GM18499 (cell line): Measurements from ENCODE around the gene ZG16.

ENCODE experiments used
- ATAC-seq: cut with Tn5 transposase; IDR thresholded peaks from one replicate; pipeline ENCODE4 v1.9.1; 2021; ENCODE audit warnings: moderate number of reproducible peaks; ENCODE audit not compliant: insufficient read depth, unreplicated experiment

Gene ZG16

GRCh38 chr16:29819506-29819905 is 41.5 kb downstream of the ZG16 start:
- ATAC-seq: no peak

GRCh38 chr16:29820271-29820701 is 42.2 kb downstream of the ZG16 start, which contains the start of gene MVP:
Gene MVP, plus strand, starts transcription at chr16:29820462. Its CDS starts 10,088 bp downstream, at chr16:29830550.
- no peak for ATAC-seq

GRCh38 chr16:29820730-29821642 is 42.9 kb downstream of the ZG16 start:
- ATAC-seq: no peak

GRCh38 chr16:29821643-29822115 is 43.6 kb downstream of the ZG16 start:
- no peak for ATAC-seq

- ATAC-seq: no peak
Observed at GRCh38 chr16:29824589-29825144, 46.6 kb downstream of the ZG16 start.

GRCh38 chr16:29825145-29826044 is 47.3 kb downstream of the ZG16 start:
- no peak for ATAC-seq

GRCh38 chr16:29826342-29826695 is 48.3 kb downstream of the ZG16 start:
- ATAC-seq: no peak

GRCh38 chr16:29830774-29831173 is 52.7 kb downstream of the ZG16 start:
- no peak for ATAC-seq

- ATAC-seq: no peak
Observed at GRCh38 chr16:29831490-29831889, 53.4 kb downstream of the ZG16 start.
